22Rv1 (cell line): ENCODE results near the gene EIF4G3.
"Not testable (repeated sequence)": the region's sequence is repeated elsewhere in the genome, so short reads cannot be mapped to it uniquely, and the experiment has no call there.

Source experiments
- H3K27ac ChIP-seq: fragments of 450-650 bp; 2 replicates; pipeline ENCODE4 v1.5.1; 2017
- ZFX ChIP-seq: fragments of 450-650 bp; IDR thresholded peaks from 2 replicates; pipeline ENCODE4 v1.6.1; 2017; ENCODE audit warnings: antibody characterized with exemption, borderline replicate concordance
- TF ChIP-seq, protein P1 (sequence below): fragments of 450-650 bp; IDR thresholded peaks from 2 replicates; pipeline ENCODE4 v1.5.1; 2017; ENCODE audit warnings: mild to moderate bottlenecking

EIF4G3 gene

DNA sequence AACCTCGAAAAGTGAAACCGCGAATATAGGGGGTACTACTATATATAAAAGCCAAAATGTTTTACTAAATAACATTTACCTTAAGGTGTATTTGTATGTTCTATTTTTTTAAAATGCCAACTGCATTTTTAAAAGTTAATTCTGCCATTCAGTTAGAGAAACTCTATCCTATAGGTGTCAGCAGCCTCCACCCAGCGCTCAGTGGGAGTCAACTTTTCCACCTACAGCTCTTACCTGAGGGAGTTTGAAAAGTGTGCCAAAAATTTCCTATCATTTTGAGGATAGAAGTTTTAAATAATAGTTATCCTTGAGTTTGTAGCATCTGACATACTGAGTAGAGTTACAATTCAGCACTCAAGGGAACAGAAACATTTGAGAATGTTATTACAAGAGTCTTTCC lies 383.5 kb downstream of the EIF4G3 start:
- no peak for TF ChIP-seq ZFX
- TF ChIP-seq, protein P1, sequence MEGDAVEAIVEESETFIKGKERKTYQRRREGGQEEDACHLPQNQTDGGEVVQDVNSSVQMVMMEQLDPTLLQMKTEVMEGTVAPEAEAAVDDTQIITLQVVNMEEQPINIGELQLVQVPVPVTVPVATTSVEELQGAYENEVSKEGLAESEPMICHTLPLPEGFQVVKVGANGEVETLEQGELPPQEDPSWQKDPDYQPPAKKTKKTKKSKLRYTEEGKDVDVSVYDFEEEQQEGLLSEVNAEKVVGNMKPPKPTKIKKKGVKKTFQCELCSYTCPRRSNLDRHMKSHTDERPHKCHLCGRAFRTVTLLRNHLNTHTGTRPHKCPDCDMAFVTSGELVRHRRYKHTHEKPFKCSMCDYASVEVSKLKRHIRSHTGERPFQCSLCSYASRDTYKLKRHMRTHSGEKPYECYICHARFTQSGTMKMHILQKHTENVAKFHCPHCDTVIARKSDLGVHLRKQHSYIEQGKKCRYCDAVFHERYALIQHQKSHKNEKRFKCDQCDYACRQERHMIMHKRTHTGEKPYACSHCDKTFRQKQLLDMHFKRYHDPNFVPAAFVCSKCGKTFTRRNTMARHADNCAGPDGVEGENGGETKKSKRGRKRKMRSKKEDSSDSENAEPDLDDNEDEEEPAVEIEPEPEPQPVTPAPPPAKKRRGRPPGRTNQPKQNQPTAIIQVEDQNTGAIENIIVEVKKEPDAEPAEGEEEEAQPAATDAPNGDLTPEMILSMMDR, result no peak
- no peak overlapping the region for H3K27ac ChIP-seq

DNA sequence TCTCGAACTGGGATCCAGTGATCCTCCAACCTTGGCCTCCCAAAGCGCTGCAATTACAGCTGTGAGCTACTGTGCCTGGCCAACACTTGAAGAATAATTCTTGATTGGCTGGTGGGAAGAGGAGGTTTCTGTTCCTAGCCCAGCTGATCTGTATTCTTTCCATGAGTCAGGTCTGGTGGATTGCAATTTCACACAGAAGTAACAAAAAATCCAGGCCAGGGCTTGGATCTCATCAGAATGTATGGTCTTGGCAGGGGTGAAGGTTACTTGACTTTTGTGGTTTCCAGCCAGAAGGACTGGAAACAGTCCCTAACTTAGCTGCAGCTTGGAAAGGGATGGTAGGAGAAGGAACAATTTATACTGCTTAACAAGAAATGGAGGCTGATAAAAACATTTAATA lies 384.5 kb downstream of the EIF4G3 start:
- TF ChIP-seq, protein P1, result no peak
- no peak for TF ChIP-seq ZFX
- no peak overlapping the region for H3K27ac ChIP-seq

DNA sequence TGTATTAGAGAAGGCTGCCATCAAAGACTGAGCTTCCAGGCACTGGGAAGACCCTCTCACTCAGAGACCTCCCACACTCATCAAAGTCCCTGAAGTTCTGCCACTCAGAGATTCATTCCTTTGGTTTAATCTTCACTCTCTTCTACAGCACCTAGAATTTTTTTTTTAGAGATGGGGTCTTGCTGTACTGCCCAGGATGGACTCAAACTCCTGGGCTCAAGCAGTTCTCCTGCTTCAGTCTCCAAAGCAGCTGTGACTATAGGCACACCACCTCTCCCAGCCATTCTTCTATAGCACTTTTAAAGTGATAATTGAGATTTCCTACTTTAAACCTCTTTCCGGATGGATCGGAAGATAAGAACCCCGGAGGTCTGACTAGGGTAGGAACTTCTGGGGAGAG lies 385.9 kb downstream of the EIF4G3 start:
- TF ChIP-seq, protein P1, result no peak
- no peak for TF ChIP-seq ZFX
- H3K27ac ChIP-seq, result no peak overlapping the region

DNA sequence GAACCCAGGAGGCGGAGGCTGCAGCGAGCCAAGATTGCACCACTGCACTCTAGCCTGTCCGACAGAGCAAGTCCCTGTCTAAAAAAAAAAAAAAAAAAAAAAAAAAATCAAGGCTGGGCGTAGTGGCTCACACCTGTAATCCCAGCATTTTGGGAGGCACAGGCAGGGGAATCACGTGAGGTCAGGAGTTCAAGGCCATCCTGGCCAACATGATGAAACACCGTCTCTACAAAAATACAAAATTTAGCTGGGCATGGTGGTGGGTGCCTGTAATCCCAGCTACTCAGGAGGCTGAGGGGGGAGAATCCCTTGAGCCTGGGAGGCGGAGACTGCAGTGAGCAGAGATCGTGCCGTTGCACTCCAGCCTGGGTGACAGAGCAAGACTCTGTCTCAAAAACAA lies 387.1 kb downstream of the EIF4G3 start:
- H3K27ac ChIP-seq, result not testable (repeated sequence)

DNA sequence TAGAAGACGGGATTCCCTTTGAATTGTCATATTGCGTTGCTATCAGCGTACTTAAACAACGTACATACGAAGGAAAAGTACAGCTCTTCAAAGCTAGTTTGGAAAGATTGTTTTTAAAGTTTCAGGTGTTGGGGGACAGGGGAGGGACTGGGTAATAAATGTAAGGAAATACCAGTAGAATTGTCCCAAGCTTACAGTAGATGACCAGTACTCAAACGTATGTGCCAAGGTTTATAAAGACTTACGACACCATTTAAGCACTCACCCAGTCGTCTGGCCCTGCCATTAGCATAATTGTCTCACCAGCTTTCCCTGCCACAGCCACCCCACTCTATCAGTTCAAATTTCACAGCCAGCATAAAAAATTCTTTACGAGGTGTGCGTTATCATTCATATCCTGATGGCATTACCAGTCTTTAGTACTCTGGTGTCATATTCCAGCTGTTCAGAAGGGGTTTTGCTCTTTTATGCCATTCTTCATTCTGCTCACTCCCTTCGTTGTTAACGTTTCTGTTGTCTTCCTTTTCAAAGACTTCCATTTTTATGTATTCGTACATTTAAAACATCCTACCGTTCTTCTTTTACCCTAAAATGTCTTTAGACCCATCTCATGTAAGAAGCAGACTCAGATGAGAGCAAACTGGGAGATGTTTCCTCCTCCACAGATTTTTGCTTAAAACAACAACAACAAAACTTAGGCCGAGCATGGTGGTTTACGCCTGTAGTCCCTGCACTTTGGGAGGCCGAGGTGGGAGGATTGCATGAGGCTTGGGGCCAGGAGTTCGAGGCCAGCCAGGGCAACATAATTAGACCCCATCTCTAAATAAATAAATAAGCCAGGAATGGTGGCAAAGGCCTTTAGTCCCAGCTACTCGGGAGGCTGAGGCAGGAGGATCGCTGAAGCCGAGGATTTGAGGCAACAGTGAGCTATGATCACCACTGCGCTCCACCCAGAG lies 388.6 kb downstream of the EIF4G3 start:
- peak overlapping the region; percentile 94 for H3K27ac ChIP-seq
- no peak for TF ChIP-seq ZFX
- TF ChIP-seq, protein P1, result no peak

DNA sequence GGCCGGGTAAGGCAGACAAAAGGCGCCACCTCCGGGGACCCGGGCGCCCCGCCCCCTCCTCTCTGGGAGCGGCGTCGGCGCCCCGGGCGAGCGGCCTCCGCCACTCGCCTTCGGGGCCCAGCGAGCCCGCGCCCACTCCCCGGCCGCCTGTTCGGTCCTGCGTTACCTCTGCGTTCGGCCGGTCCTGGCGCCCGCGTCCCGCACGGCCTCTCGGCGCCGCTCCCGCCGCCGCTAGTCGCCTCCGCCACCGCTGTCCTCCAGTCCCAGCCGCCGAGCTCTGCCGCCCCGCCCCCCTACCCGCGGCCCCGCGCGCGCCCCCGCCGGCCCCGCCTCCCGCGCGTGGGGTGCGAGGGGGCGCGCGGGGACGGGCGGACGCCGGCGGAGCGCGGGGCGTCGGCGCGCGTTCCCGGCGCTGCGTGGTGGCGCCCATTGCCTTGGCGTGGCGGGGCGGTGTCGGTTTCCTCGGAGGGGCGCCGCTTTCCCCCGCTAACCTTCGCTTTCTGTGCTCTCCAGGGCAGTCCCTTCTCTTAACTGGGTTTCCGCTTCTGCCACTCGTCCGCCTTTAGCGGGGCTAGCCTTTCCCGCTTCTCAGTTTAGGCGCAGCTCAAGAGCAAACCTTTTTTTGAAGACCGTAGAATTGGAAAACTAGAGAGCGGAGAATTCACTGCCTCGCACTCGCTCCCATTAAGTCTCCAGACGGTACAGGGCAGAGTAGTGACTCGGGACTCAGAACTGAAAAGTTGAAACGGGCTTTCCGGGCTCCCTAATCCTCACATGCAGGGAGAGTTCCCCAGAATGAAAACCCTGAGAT lies 389.5 kb downstream of the EIF4G3 start, which contains the start of gene HP1BP3:
TSS of gene HP1BP3 (minus strand) at position 279 of the 811 bp plus-strand sequence. CDS start 6,867 bp downstream, outside the sequence.
- TF ChIP-seq, protein P1, result no peak
- peak within 1 kb of the TSS; percentile 94 for H3K27ac ChIP-seq

DNA sequence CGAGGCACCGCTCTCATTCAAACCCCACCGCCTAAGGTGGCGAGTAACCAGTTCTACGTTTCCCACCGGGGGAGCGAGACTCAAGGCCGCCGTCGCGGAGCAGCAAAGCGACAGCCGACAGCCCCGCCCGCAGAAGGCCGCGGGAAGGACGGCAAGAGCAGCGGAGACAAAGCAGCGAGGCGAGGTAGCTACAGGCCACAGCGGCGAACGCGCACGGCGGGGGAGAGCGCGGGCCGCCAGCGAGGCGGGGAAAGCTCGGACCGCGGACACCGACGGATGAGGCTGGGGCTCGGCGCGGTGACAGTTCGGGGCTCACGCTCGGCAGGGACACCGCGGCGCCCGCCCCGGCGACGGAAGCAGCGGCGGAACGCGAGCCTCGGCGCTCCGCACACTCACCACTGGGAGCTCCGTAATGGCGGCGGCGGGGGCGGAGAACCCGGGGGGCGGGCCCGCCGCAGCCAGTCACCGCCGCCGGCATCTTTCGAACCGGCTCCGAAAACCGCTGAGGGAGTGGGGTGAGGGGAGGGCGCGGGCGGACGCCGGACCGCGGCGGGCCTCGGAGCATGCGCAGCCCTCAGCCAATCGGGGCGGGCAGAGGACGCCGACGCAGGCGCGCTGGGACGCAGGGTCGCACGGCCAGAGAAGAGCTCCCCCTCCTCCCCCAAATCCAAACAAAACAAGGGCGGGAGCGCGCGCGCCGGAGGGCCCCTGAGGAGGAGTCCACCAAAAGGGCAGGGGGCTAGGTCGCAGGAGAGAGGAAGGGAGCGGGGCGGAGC lies 390.3 kb downstream of the EIF4G3 start:
- peak overlapping the region; percentile 94 for H3K27ac ChIP-seq
- no peak for TF ChIP-seq ZFX
- TF ChIP-seq, protein P1, result no peak
